H1 (cell line): ENCODE measurements around the gene RNF114. TPM values are rescaled to one million over a fixed set of nuclear protein-coding genes. Genes with fewer than 3 reads are reported as not detected.

Experiments used
- SP1 ChIP-seq: IDR thresholded peaks from 2 replicates; pipeline ENCODE4 v1.6.1; 2011; ENCODE audit warnings: low read depth, low read length
- polyA plus RNA-seq, 7 experiments: library from polyadenylated mRNA; depleted of rRNA in 3 of 7; stranded (reverse) in 5 of 7; unstranded in 2 of 7; fragments of >200 nt in 5 of 7; fragments of 200-250 nt in 2 of 7; gene quantifications; 1 replicate in 5 of 7; 2 replicates in 1 of 7; 4 replicates in 1 of 7; pipeline versions ENCODE4 v1.2.1 to v1.2.3, GENCODE V29; 2011 to 2013; ENCODE audit warnings: missing spikeins in 2 of 7, mixed read lengths in 2 of 7
- total RNA-seq: library from RNA; stranded (reverse); fragmentation: NEBNext Ultra II Directional; extraction: Animal tissue kit (Norgen Biotek cat#: 25700); gene quantifications from 2 replicates; pipeline ENCODE4 v1.2.1, GENCODE V29; 2021

Gene RNF114
- total and polyA plus RNA-seq, 2 of the 8 experiments (the other 6 are each of a cell fraction or from before 2014, with no cell fraction given): 81.7 to 89.9 TPM

- TF ChIP-seq SP1: no peak
Observed at GRCh38 chr20:49966861-49967260, 30.7 kb downstream of the RNF114 start (continued).
